GM08714 (cell line): ENCODE measurements around the gene KIAA0825.
"Not testable (repeated sequence)": the region's sequence is repeated elsewhere in the genome, so short reads cannot be mapped to it uniquely, and the experiment has no call there.

Experiments
- H3K4me3 ChIP-seq: fragments of 200-500 bp; sonication (Bioruptor generic); 2 replicates; pipeline ENCODE4 v1.5.1; 2014; ENCODE audit warnings: mild to moderate bottlenecking, low read length, inconsistent platforms
- ZNF274 ChIP-seq: IDR thresholded peaks from 2 replicates; pipeline ENCODE4 v1.6.1; 2012; ENCODE audit warnings: mild to moderate bottlenecking, low read depth, low read length

Gene KIAA0825

GRCh38 chr5:94140300-94140699 lies 478.1 kb downstream of the KIAA0825 start:
- TF ChIP-seq ZNF274: no peak
- no peak overlapping the region for H3K4me3 ChIP-seq

- H3K4me3 ChIP-seq: no peak overlapping the region
Observed at GRCh38 chr5:94130077-94130476, 488.3 kb downstream of the KIAA0825 start.

GRCh38 chr5:94125107-94125506 lies 493.3 kb downstream of the KIAA0825 start:
- TF ChIP-seq ZNF274: no peak
- H3K4me3 ChIP-seq: no peak overlapping the region

More at GRCh38 chr5:94130077-94130476, 488.3 kb downstream of the KIAA0825 start:
- no peak for TF ChIP-seq ZNF274

- not testable (repeated sequence) for H3K4me3 ChIP-seq
Observed at GRCh38 chr5:94116317-94116716, 502.1 kb downstream of the KIAA0825 start.

GRCh38 chr5:94113087-94113486 lies 505.3 kb downstream of the KIAA0825 start:
- no peak for TF ChIP-seq ZNF274
- H3K4me3 ChIP-seq: no peak overlapping the region

GRCh38 chr5:94111209-94112004 lies 507.0 kb downstream of the KIAA0825 start:
- H3K4me3 ChIP-seq: peak overlapping the region; percentile 98
- no peak for TF ChIP-seq ZNF274

- TF ChIP-seq ZNF274: no peak
Observed at GRCh38 chr5:94103514-94104245, 514.7 kb downstream of the KIAA0825 start.

More at GRCh38 chr5:94103514-94104245, 514.7 kb downstream of the KIAA0825 start:
- H3K4me3 ChIP-seq: no peak overlapping the region
